DOHH2 (cell line): ENCODE results near the gene BCL11B.

ENCODE experiments used
- H3F3A ChIP-seq: fragments of 200-600 bp; sonication (generic), shearing (Covaris generic); 2 replicates; pipeline ENCODE4 v1.6.0; 2016; ENCODE audit warnings: antibody characterized with exemption, mild to moderate bottlenecking; ENCODE audit not compliant: control insufficient read depth, insufficient read depth
- H3K27ac ChIP-seq: fragments of 200-600 bp; sonication (generic); 2 replicates; pipeline ENCODE4 v1.5.1; 2014; ENCODE audit warnings: low read depth, mild to moderate bottlenecking, low read length, moderate library complexity
- H3K27me3 ChIP-seq: fragments of 200-600 bp; sonication (generic); 2 replicates; pipeline ENCODE4 v1.6.1; 2014; ENCODE audit warnings: mild to moderate bottlenecking, low read length, mixed read lengths; ENCODE audit not compliant: control insufficient read depth
- H3K36me3 ChIP-seq: fragments of 200-600 bp; sonication (generic); 2 replicates; pipeline ENCODE4 v1.6.1; 2014; ENCODE audit warnings: mild to moderate bottlenecking, low read length, moderate library complexity, mixed read lengths; ENCODE audit not compliant: control insufficient read depth
- H3K4me1 ChIP-seq: fragments of 200-600 bp; sonication (generic); 2 replicates; pipeline ENCODE4 v1.6.1; 2014; ENCODE audit warnings: mild to moderate bottlenecking, low read length, mixed read lengths; ENCODE audit not compliant: control insufficient read depth
- H3K4me2 ChIP-seq: fragments of 200-600 bp; sonication (generic); 2 replicates; pipeline ENCODE4 v1.6.0; 2014; ENCODE audit warnings: mild to moderate bottlenecking, low read length, moderate library complexity
- H3K4me3 ChIP-seq: fragments of 200-600 bp; sonication (generic); 2 replicates; pipeline ENCODE4 v1.5.1; 2014; ENCODE audit warnings: mild to moderate bottlenecking, low read length, mixed read lengths
- H3K79me2 ChIP-seq: fragments of 200-600 bp; sonication (generic); 2 replicates; pipeline ENCODE4 v1.6.1; 2014; ENCODE audit warnings: mild to moderate bottlenecking, low read length, mixed read lengths; ENCODE audit not compliant: control insufficient read depth
- H3K9me2 ChIP-seq: fragments of 200-600 bp; sonication (generic); replicated peaks from 2 replicates; pipeline ENCODE4 v1.6.1; 2014; ENCODE audit warnings: mild to moderate bottlenecking, low read length, mixed read lengths; ENCODE audit not compliant: control insufficient read depth
- H3K9me3 ChIP-seq: fragments of 200-600 bp; sonication (generic); 2 replicates; pipeline ENCODE4 v1.6.1; 2014; ENCODE audit warnings: antibody characterized with exemption, low read length, mixed read lengths; ENCODE audit not compliant: control insufficient read depth, insufficient read depth
- H4K20me1 ChIP-seq: fragments of 200-600 bp; sonication (generic); 2 replicates; pipeline ENCODE4 v1.6.0; 2014; ENCODE audit warnings: low read depth, mild to moderate bottlenecking, antibody characterized with exemption, low read length, moderate library complexity; ENCODE audit not compliant: control insufficient read depth, insufficient read depth
- EZH2phosphoT487 ChIP-seq: fragments of 200-600 bp; sonication (generic); IDR thresholded peaks from 2 replicates; pipeline ENCODE4 v1.6.1; 2017; ENCODE audit warnings: borderline replicate concordance, mild to moderate bottlenecking, antibody characterized with exemption, low read length, moderate library complexity, mixed read lengths
- TF ChIP-seq, protein P1 (sequence below): fragments of 200-600 bp; sonication (generic); IDR thresholded peaks from one replicate; pipeline ENCODE4 v1.5.1; 2014; ENCODE audit warnings: antibody characterized with exemption, mild to moderate bottlenecking, low read depth, low read length; ENCODE audit not compliant: poor library complexity, severe bottlenecking

BCL11B gene

DNA sequence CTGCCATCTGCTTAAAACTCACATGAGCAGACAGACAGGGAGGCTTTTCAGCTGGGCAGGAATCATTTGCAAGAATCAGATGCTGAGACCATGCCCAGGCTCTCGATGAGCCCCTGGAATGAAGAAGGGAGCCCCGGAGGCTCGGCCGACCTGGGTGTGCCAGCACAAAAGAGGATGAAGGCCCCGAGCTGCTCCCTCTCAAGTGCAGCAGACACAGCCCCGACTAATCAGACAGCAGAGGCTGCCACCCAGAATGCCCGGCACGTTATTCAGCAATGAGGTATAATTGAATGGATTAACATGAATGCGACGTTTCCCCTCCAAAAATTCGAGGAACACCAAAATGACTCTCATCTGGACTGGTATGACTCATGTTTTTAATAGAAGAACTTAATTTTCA is 58.9 kb downstream of the BCL11B start:
- H3K36me3 ChIP-seq = no peaks in the 10 kb centered on the region

DNA sequence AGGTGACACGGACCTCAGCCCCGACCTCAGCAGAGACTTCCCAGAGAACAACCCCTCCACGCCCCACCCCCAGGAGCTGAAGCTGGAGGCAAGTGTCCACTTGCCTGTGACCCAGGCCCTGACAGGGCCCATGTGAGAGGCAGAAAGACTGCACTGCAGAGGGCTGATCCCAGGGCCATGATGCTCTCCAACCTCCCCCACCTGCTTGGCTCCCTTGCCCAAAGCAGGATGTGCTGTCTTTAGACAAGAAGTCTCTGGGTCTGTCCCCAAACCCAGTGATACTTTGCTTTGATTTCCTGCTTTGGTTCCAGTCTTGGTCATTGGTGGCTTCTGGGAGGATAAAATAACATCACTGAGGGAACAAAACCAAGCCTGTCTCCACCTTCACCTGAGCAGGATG is 59.4 kb downstream of the BCL11B start:
- Histone ChIP-seq H3K36me3 (no peaks in the 10 kb centered on the region), H3K4me1 (no peaks in the 10 kb centered on the region), H3K9me3 (no peaks in the 10 kb centered on the region), H3K9me2 (no peaks in the 10 kb centered on the region), H3F3A (no peaks in the 10 kb centered on the region), H3K4me3 (no peak overlapping the region), H3K27ac (no peak overlapping the region), H3K4me2 (no peak overlapping the region), H4K20me1 (no peaks in the 10 kb centered on the region), H3K79me2 (no peaks in the 10 kb centered on the region), H3K27me3 (no peaks in the 10 kb centered on the region)
- TF ChIP-seq, protein P1, sequence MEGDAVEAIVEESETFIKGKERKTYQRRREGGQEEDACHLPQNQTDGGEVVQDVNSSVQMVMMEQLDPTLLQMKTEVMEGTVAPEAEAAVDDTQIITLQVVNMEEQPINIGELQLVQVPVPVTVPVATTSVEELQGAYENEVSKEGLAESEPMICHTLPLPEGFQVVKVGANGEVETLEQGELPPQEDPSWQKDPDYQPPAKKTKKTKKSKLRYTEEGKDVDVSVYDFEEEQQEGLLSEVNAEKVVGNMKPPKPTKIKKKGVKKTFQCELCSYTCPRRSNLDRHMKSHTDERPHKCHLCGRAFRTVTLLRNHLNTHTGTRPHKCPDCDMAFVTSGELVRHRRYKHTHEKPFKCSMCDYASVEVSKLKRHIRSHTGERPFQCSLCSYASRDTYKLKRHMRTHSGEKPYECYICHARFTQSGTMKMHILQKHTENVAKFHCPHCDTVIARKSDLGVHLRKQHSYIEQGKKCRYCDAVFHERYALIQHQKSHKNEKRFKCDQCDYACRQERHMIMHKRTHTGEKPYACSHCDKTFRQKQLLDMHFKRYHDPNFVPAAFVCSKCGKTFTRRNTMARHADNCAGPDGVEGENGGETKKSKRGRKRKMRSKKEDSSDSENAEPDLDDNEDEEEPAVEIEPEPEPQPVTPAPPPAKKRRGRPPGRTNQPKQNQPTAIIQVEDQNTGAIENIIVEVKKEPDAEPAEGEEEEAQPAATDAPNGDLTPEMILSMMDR = no peak
- TF ChIP-seq EZH2phosphoT487 = no peak

More for the DNA sequence above, 58.9 kb downstream of the BCL11B start:
- no peak for TF ChIP-seq EZH2phosphoT487
- TF ChIP-seq, protein P1 = no peak
- Histone ChIP-seq H3K79me2 (no peaks in the 10 kb centered on the region), H3K27me3 (no peaks in the 10 kb centered on the region), H3F3A (no peaks in the 10 kb centered on the region), H3K4me1 (no peaks in the 10 kb centered on the region), H3K27ac (no peak overlapping the region), H3K9me3 (no peaks in the 10 kb centered on the region), H4K20me1 (no peaks in the 10 kb centered on the region), H3K4me2 (no peak overlapping the region), H3K4me3 (no peak overlapping the region), H3K9me2 (no peaks in the 10 kb centered on the region)

DNA sequence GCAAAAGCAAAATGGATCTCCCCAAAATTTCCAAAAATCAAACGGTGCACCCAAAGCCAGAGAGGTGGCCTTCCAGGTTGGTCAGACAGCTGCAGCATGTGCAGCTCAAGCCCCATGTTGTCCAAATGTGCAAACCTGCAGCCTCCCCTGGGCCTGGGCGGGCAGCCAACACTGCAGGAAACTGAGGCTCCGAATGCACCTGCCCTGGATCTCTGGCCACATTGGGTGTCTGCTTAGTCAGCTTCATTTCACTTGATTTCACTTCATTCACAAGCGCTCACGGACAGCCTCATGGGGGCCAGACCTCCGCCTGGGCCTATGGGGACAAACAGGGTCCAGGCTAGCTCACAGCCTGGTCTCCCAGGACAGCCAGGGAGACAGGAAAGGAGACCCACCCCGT is 59.8 kb downstream of the BCL11B start:
- H3K4me2 ChIP-seq = no peak overlapping the region
- TF ChIP-seq, protein P1 = no peak
- no peak for TF ChIP-seq EZH2phosphoT487
- H3K9me2 ChIP-seq = no peaks in the 10 kb centered on the region
- H3K27ac ChIP-seq = no peak overlapping the region
- H4K20me1 ChIP-seq = no peaks in the 10 kb centered on the region
- H3K36me3 ChIP-seq = no peaks in the 10 kb centered on the region
- no peak overlapping the region for H3K4me3 ChIP-seq
- no peaks in the 10 kb centered on the region for H3K79me2 ChIP-seq
- no peaks in the 10 kb centered on the region for H3K4me1 ChIP-seq
- H3F3A ChIP-seq = no peaks in the 10 kb centered on the region
- H3K9me3 ChIP-seq = no peaks in the 10 kb centered on the region
- H3K27me3 ChIP-seq = no peaks in the 10 kb centered on the region

DNA sequence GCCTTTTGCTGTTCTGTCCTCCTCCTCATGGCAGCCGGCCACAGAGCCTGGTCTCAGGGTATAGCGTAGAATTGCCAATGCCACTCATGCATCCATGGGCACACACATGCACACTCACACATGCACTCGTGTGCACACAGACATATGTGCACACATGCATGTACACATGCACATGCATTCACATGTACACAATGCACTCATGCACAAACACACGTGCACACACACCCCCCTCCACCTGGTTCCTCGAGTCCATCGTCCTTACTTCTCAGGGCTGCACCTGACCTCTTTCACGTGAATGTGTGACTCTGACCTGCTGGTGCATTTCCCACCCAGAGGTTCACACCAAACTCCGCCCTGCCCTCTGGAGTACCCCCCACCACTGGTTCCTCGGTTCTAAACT is 60.6 kb downstream of the BCL11B start:
- Histone ChIP-seq H3F3A (no peaks in the 10 kb centered on the region), H3K9me3 (no peaks in the 10 kb centered on the region), H3K27ac (no peak overlapping the region), H3K4me2 (no peak overlapping the region), H4K20me1 (no peaks in the 10 kb centered on the region), H3K79me2 (no peaks in the 10 kb centered on the region), H3K4me1 (no peaks in the 10 kb centered on the region), H3K4me3 (no peak overlapping the region), H3K27me3 (no peaks in the 10 kb centered on the region), H3K9me2 (no peaks in the 10 kb centered on the region), H3K36me3 (no peaks in the 10 kb centered on the region)
- TF ChIP-seq EZH2phosphoT487 = no peak
- TF ChIP-seq, protein P1 = no peak
